ENCODE measurements around the gene CTSD.
A peak's percentile ranks its signal among the peaks of the same experiment; 100 is the strongest.
"Not testable (repeated sequence)": the region's sequence is repeated elsewhere in the genome, so short reads cannot be mapped to it uniquely, and the experiment has no call there.

Gene CTSD

GRCh38 chr11:1763796-1764661 is at the start of gene CTSD:
Gene CTSD (minus strand): TSS chr11:1763927. CDS start chr11:1763859, 68 bp downstream.
- peak; percentile 58 to 59 for DNase-seq

- not testable (repeated sequence) for DNase-seq
Measured at GRCh38 chr11:1813356-1813755, 49.6 kb upstream of the CTSD start.

- no peak for DNase-seq
Measured at GRCh38 chr11:1812801-1813200, 49.1 kb upstream of the CTSD start.

DNA sequence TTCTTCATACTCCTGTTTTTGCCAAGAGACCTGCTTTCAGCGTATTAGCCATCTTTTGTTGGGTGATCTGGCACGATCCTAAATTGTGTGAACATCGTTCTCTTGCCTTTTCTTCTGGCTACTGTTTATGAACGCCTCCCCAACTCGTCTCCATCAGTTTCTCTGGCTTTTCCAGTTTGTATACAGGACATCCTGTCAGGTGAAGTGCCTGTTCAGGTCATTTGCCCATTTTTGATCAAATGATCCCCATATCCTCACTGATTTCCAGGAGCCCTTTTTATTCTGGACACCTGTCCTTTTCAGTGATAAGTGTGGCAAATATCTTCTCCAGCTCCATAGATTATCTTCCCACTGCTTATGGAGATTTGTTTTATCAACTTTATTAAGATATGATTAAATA is 48.5 kb upstream of the CTSD start:
- no peak for DNase-seq

DNA sequence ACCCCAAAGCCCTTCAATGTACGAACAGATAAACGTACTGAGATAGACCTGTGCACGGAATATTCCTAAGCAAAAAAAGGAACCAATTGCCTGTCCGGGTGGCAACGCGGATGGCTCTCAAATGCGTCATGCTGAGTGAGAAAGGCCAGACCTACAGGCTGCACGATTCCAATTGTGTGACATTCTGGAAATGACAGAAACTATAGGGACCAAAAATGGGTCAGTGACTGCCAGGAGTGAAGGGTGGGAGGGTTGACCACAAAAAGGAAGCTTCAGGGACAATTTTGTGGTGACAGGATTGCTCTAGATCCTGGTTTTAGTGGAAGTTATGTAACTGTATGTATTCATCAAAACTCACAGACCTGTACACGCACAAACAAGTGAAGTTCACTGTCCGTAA is 47.0 kb upstream of the CTSD start:
- DNase-seq = peak; percentile 57 to 67

DNA sequence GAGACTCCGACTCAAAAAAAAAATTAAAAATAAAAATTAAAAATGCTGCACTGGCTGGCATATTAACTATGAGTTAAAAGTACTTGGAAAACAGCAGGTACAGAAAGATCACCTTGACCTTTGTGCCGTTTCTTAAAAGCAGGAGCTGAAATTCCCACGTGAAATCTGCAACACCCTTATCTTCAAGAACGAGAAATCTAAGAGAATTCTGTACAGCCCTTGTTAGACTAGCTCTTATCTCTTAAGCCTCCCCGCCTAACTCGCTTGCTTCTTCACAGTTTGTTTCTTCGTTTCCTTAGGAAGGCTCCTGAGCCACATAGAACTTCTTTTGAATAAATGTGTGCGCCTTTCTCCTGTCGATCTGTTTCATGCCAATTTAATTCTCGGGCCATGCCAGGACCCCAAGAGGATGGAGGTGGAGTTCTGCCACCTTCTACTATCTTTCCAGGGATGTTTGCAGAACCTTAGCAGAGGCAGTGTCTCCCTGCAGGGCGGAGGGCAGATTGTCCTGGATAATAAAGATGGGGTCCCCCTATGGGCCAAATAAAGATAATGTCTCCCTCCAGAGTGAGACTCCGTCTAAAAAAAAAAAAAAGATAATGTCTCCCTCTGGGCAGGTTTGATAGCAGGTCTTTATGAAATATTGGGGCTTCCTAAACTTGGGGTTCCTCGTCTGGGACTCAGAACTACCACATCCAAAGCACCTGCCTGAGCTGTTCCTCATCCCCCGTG is 43.7 kb upstream of the CTSD start:
- DNase-seq = no peak

DNA sequence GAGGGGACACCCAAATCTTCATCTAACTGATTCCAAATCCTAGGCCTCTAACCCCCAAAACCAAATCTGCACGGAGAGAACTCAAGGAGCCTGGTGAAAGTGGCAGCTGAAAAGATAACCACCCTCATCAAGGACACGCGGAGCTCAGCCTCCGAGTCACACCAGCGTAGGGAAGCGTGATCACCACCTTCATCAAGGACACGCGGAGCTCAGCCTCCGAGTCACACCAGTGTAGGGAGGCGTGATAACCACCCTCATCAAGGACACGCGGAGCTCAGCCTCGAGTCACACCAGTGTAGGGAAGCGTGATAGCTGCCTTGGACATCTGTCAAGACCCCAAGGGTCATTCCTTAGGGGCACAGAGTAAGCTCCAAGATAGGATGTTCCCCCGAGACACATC is 41.8 kb upstream of the CTSD start:
- no peak for DNase-seq

GRCh38 chr11:1803835-1804519 is 40.2 kb upstream of the CTSD start:
- not testable (repeated sequence) for DNase-seq

GRCh38 chr11:1803246-1803645 is 39.5 kb upstream of the CTSD start:
- DNase-seq = no peak

GRCh38 chr11:1797391-1798125 is 33.8 kb upstream of the CTSD start:
- no peak for DNase-seq

DNA sequence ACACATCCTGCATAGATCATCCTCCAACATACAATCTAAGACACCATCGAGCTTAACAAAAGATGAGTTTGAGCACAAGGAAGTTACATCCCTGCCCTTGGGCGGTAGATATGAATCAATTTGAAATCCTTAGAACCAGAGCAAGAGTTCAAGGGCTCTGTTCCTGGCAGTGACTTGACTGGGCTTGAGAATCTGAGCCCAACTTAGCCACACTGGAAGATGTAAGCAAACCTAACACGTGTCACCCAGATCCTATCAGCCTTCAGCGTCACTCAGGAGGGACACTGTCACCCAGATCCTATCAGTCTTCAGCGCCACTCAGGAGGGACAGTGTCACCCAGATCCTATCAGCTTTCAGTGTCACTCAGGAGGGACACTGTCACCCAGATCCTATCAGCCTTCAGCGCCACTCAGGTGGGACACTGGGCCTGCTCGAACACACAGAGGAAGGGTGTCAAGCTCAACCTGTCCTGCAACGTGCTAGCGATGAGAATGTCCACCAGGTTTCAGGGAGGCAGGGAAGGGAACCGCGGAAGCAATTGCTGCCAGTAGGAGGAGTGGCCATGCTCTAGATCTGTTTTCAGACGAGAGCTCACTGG is 32.8 kb upstream of the CTSD start:
- no peak for DNase-seq

GRCh38 chr11:1793081-1793480 is 29.4 kb upstream of the CTSD start:
- DNase-seq = no peak

GRCh38 chr11:1792461-1792860 is 28.7 kb upstream of the CTSD start:
- no peak for DNase-seq

DNA sequence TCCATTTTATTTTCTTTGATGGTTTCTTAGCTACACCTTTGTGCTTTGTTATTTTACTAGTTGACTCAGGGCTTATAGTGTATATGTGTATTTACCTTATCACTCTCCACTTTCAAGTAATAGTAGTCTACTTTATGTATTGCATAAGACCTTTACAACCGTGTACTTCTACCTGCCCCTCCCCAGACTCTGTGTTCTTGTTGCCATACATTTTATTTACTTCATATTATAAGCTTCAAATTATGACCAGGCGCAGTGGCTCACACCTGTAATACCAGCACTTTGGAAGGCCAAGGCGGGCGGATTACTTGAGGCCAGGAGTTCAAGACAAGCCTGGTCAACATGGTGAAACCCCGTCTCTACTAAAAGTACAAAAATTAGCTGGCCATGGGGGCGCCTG is 28.2 kb upstream of the CTSD start:
- DNase-seq = no peak

DNA sequence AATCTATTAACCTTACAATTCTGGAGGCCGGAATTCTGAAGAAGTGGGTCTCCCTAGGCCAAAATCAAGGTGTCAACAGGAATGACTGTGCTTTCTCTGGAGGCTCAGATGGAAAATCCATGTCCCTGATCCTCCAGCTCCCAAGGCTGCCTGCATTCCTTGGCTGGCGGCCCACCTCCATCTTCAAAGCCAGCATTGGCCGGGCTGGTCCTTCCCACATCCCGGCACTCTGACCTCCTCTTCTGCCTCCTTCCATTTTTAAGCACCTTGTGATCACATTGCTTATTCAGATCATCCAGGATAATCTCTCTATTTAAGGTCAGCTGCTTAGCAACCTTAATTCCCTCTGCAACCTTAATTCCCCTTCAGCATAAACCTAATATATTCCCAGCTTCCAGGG is 22.7 kb upstream of the CTSD start:
- DNase-seq = no peak

DNA sequence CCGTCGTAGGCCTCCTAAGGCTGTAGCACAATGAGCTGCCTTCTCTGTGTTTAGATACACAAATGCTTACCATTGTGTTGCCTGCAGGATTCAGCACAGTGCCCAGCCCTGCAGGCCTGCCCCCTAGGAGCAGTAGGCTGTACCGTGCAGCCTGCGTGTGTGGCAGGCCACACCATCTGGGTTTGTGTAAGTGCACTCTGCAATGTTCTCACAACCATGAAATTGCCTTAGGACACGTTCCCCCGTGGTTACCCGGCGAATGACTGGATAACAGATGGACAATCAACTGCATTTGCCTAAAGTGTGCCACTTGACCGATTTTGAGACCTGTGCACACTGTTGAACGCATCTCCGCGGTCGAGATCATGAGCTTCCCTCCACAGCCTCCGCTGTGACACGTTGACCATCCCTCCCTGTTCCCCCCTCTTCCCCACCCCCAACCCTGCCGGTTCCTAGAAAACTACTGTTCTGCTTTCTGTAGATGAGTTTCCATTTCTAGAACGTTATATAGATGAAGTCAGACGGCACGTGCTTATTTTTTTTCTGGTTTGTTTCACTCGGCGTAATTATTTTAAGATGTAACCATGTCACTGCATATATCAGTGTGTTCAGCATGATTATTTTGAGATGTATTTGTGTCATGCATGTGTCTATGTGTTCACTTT is 22.2 kb upstream of the CTSD start:
- DNase-seq = no peak

DNA sequence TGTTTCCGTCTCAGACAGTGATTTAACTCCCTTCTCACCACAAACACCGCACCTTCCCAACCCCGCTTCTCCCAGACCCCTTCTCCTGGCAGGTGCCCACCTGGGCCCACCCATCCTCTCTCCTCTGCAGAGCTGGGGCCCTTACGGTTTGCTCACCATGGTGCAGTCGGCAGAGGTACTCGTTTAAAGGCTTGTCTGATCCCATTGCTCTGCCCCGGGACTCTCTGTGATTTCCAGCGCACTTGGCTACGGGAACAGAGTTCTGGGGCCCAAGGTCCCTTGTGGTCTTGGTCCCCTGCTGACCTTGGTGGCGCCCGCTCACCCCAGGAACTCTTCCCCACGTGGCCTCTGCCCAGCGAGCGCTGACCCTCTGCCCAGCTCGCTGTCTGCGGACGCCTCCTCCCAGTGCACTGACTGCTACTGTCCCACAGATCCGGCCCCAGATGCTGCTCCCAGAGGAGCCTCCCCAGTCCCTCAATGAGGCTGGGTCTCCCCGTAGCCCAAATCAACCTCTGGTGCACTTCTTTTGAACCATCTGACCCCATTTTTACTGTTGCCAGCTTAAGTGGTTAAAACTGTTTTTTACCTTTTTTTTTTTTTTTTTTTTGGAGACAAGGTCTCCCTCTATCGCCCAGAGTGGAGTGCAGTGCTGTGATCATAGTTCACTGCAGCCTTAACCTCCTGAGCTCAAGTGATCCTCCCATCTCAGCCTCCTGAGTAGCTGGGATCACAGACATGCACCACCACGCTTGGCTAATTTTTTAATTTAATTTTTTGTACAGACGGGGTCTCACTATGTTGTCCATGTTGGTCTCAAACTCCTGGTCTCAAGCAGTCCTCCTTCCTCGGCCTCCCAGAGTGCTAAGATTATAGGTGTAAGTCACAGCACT is 21.3 kb upstream of the CTSD start:
- no peak for DNase-seq

- no peak for DNase-seq
Measured at GRCh38 chr11:1783725-1784529, 20.2 kb upstream of the CTSD start.

DNA sequence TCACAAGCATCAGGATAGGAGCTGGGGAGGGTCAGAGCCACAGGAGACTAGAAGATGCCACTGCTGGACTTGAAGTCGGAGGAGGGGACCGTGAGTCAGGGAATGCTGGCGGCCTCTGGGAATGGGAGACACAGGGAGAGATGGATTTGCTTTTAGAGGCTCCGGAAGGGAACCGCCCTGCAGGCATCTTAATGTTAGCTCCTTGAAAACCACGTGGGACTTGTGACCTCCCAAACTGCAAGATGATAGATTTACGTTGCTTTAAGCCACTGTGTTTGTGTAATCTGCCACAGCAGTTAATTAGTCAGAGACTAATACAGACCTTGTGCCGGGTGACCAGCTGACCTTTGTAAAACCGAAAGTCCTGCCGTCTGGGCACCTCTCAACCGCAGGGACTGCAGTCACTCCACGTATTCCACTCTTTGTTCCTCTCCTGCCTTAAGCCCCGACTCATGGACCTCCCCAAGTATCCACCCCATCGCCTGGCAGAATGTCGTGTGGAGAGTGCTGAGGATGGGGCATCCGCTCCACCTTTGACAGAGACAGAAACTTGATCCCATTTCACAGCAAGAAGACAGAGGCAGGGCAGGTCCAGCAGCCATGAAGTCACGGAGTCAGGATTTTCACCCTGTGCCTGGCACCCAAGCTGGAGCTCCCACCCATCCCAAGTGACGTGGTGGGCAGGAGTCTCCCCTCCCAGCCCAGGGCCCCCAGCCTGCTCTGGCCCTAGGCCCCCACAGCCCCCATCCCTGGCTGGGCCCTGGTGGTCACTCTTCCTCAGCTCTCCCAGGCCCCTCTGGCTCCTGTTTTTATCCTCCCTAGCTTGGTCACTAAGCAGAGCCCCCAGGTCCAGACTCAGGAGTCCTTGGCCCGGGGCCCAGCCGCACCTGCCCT is 19.4 kb upstream of the CTSD start:
- peak; percentile 60 to 78 for DNase-seq

Measured in AML-193 (cell line).